GM23338 (cell line): ENCODE results near the gene ADGRB3. TPM values are rescaled to one million over a fixed set of nuclear protein-coding genes. Genes with fewer than 3 reads are reported as not detected.

Source experiments
- ATAC-seq: fragments of 200-7000 bp; cut with Tn5 transposase; 3 replicates; pipeline ENCODE4 v1.9.1; 2020
- DNase-seq: peaks from one replicate; pipeline ENCODE4 v3.0.0-alpha.2; 2015; ENCODE audit warnings: low spot score
- H2AFZ ChIP-seq: fragments of 200-600 bp; sonication (generic); 2 replicates; pipeline ENCODE4 v1.8.0; 2016; ENCODE audit warnings: antibody characterized with exemption, mild to moderate bottlenecking, moderate library complexity
- H3F3A ChIP-seq: fragments of 200-600 bp; sonication (generic); replicated peaks from 2 replicates; pipeline ENCODE4 v1.8.0; 2017; ENCODE audit warnings: antibody characterized with exemption, mixed run types, low read depth
- H3K27ac ChIP-seq: fragments of 200-600 bp; sonication (generic); 2 replicates; pipeline ENCODE4 v1.6.1; 2016; ENCODE audit warnings: low read depth
- H3K27me3 ChIP-seq: fragments of 200-600 bp; sonication (generic); 2 replicates; pipeline ENCODE4 v1.8.0; 2016; ENCODE audit warnings: mild to moderate bottlenecking, mixed run types, moderate library complexity; ENCODE audit not compliant: insufficient read depth
- H3K36me3 ChIP-seq: fragments of 200-600 bp; sonication (generic); 2 replicates; pipeline ENCODE4 v1.8.0; 2016; ENCODE audit warnings: mild to moderate bottlenecking; ENCODE audit not compliant: insufficient read depth
- H3K4me1 ChIP-seq: fragments of 200-600 bp; sonication (generic); 2 replicates; pipeline ENCODE4 v1.8.0; 2016; ENCODE audit warnings: mild to moderate bottlenecking, moderate library complexity; ENCODE audit not compliant: insufficient read depth
- H3K4me2 ChIP-seq: fragments of 200-600 bp; sonication (generic); 2 replicates; pipeline ENCODE4 v1.7.1; 2017; ENCODE audit warnings: mixed run types
- H3K4me3 ChIP-seq: fragments of 200-600 bp; sonication (generic); 2 replicates; pipeline ENCODE4 v1.6.1; 2016; ENCODE audit warnings: mixed run types
- H3K79me2 ChIP-seq: fragments of 200-600 bp; sonication (generic); replicated peaks from 2 replicates; pipeline ENCODE4 v1.8.0; 2017; ENCODE audit warnings: mild to moderate bottlenecking; ENCODE audit not compliant: insufficient read depth
- H3K9me2 ChIP-seq: fragments of 200-600 bp; sonication (generic); 2 replicates; pipeline ENCODE4 v1.8.0; 2017; ENCODE audit not compliant: insufficient read depth
- H4K20me1 ChIP-seq: fragments of 200-600 bp; sonication (generic); replicated peaks from 2 replicates; pipeline ENCODE4 v1.8.0; 2017; ENCODE audit warnings: mild to moderate bottlenecking; ENCODE audit not compliant: insufficient read depth
- H3K27ac Mint-ChIP-seq: 2 replicates; pipeline ENCODE4 v1.8.0; 2020; ENCODE audit warnings: inconsistent platforms, mild to moderate bottlenecking, moderate library complexity, mixed read lengths
- H3K27me3 Mint-ChIP-seq: 3 replicates; pipeline ENCODE4 v1.8.0; 2022; ENCODE audit warnings: low read depth, mild to moderate bottlenecking, moderate library complexity, mixed read lengths, inconsistent platforms; ENCODE audit not compliant: insufficient read depth, poor library complexity
- H3K36me3 Mint-ChIP-seq: 3 replicates; pipeline ENCODE4 v1.8.0; 2021; ENCODE audit warnings: low read depth, mild to moderate bottlenecking, inconsistent platforms, moderate library complexity, mixed read lengths
- H3K4me1 Mint-ChIP-seq: 3 replicates; pipeline ENCODE4 v1.8.0; 2020; ENCODE audit warnings: mild to moderate bottlenecking, inconsistent platforms, mixed read lengths
- H3K4me3 Mint-ChIP-seq: 3 replicates; pipeline ENCODE4 v1.8.0; 2021; ENCODE audit warnings: moderate library complexity, mild to moderate bottlenecking, inconsistent platforms, mixed read lengths
- H3K9me3 Mint-ChIP-seq: 3 replicates; pipeline ENCODE4 v1.8.0; 2020; ENCODE audit warnings: moderate library complexity, mild to moderate bottlenecking, inconsistent platforms, mixed read lengths
- CREB1 ChIP-seq: fragments of 250-450 bp; sonication (Bioruptor Pico); IDR thresholded peaks from 2 replicates; pipeline ENCODE4 v1.5.0; 2020; ENCODE audit warnings: low read depth, mild to moderate bottlenecking, moderate library complexity
- EZH2 ChIP-seq: fragments of 200-600 bp; sonication (generic); IDR thresholded peaks from one replicate; pipeline ENCODE4 v1.8.0; 2017; ENCODE audit warnings: antibody characterized with exemption, mild to moderate bottlenecking, low read depth; ENCODE audit not compliant: unreplicated experiment
- EZH2phosphoT487 ChIP-seq: fragments of 200-600 bp; sonication (generic); IDR thresholded peaks from one replicate; pipeline ENCODE4 v1.8.1; 2018; ENCODE audit warnings: antibody characterized with exemption; ENCODE audit not compliant: unreplicated experiment
- POLR2AphosphoS5 ChIP-seq: IDR thresholded peaks from 2 replicates; pipeline ENCODE4 v1.6.1; 2016; ENCODE audit warnings: antibody characterized with exemption, low read depth
- ZNF114 ChIP-seq: fragments of 250-450 bp; sonication (Bioruptor Pico); IDR thresholded peaks from 2 replicates; pipeline ENCODE4 v1.5.0; 2020; ENCODE audit warnings: mild to moderate bottlenecking, moderate library complexity
- ZNF331 ChIP-seq: fragments of 250-450 bp; sonication (Bioruptor Pico); IDR thresholded peaks from 2 replicates; pipeline ENCODE4 v1.5.0; 2020; ENCODE audit warnings: low read depth, mild to moderate bottlenecking, moderate library complexity
- polyA plus RNA-seq: library from polyadenylated mRNA; unstranded; fragments of >200 nt; fragmentation: Nextera tagmentation; extraction: Ambion mirVana; gene quantifications from 2 replicates; pipeline ENCODE4 v1.2.1, GENCODE V29; 2016
- total RNA-seq: library from RNA; depleted of rRNA; stranded (reverse); fragments of >200 nt; shearing (Covaris generic); gene quantifications from 2 replicates; pipeline ENCODE4 v1.2.3, GENCODE V29; 2014
- TF ChIP-seq, protein P1 (sequence below): fragments of 250-450 bp; sonication (Bioruptor Pico); IDR thresholded peaks from 2 replicates; pipeline ENCODE4 v1.5.0; 2020; ENCODE audit warnings: mild to moderate bottlenecking, moderate library complexity
- TF ChIP-seq, protein P2 (sequence below), 2 experiments: fragments of 200-600 bp in 1 of 2; sonication (generic) in 1 of 2; conservative IDR thresholded peaks; 2 replicates each; pipeline versions ENCODE4 v1.5.1 to v1.6.1; 2016 to 2017; ENCODE audit warnings: antibody characterized with exemption in 2 of 2, low read depth in 2 of 2, mild to moderate bottlenecking in 2 of 2, moderate library complexity in 1 of 2
- TF ChIP-seq, protein P3 (sequence below): IDR thresholded peaks from 2 replicates; pipeline ENCODE4 v1.6.1; 2016; ENCODE audit warnings: antibody characterized with exemption

ADGRB3 gene
- total and polyA plus RNA-seq, 2 experiments from 2014 or later, result 0.92 to 4.0 TPM

DNA sequence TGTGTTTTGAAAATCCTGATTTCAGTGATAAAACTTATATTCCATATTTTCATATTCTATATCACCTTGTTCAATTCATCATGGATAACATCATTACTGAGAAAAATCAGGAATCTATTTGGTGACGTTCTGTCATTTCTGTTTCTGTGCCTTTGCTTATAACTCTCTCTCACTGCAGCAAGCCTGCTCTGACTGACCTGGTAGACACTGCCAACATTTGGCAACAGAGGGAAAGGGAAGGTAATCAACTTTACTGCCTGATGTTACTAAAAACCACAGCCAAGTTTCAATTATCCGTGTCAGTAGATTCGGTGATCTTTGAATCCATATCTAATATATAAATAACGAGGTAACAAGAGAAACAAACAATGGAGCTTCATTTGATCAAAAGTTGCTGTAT is 659.8 kb downstream of the ADGRB3 start (continued):
- TF ChIP-seq, protein P1, sequence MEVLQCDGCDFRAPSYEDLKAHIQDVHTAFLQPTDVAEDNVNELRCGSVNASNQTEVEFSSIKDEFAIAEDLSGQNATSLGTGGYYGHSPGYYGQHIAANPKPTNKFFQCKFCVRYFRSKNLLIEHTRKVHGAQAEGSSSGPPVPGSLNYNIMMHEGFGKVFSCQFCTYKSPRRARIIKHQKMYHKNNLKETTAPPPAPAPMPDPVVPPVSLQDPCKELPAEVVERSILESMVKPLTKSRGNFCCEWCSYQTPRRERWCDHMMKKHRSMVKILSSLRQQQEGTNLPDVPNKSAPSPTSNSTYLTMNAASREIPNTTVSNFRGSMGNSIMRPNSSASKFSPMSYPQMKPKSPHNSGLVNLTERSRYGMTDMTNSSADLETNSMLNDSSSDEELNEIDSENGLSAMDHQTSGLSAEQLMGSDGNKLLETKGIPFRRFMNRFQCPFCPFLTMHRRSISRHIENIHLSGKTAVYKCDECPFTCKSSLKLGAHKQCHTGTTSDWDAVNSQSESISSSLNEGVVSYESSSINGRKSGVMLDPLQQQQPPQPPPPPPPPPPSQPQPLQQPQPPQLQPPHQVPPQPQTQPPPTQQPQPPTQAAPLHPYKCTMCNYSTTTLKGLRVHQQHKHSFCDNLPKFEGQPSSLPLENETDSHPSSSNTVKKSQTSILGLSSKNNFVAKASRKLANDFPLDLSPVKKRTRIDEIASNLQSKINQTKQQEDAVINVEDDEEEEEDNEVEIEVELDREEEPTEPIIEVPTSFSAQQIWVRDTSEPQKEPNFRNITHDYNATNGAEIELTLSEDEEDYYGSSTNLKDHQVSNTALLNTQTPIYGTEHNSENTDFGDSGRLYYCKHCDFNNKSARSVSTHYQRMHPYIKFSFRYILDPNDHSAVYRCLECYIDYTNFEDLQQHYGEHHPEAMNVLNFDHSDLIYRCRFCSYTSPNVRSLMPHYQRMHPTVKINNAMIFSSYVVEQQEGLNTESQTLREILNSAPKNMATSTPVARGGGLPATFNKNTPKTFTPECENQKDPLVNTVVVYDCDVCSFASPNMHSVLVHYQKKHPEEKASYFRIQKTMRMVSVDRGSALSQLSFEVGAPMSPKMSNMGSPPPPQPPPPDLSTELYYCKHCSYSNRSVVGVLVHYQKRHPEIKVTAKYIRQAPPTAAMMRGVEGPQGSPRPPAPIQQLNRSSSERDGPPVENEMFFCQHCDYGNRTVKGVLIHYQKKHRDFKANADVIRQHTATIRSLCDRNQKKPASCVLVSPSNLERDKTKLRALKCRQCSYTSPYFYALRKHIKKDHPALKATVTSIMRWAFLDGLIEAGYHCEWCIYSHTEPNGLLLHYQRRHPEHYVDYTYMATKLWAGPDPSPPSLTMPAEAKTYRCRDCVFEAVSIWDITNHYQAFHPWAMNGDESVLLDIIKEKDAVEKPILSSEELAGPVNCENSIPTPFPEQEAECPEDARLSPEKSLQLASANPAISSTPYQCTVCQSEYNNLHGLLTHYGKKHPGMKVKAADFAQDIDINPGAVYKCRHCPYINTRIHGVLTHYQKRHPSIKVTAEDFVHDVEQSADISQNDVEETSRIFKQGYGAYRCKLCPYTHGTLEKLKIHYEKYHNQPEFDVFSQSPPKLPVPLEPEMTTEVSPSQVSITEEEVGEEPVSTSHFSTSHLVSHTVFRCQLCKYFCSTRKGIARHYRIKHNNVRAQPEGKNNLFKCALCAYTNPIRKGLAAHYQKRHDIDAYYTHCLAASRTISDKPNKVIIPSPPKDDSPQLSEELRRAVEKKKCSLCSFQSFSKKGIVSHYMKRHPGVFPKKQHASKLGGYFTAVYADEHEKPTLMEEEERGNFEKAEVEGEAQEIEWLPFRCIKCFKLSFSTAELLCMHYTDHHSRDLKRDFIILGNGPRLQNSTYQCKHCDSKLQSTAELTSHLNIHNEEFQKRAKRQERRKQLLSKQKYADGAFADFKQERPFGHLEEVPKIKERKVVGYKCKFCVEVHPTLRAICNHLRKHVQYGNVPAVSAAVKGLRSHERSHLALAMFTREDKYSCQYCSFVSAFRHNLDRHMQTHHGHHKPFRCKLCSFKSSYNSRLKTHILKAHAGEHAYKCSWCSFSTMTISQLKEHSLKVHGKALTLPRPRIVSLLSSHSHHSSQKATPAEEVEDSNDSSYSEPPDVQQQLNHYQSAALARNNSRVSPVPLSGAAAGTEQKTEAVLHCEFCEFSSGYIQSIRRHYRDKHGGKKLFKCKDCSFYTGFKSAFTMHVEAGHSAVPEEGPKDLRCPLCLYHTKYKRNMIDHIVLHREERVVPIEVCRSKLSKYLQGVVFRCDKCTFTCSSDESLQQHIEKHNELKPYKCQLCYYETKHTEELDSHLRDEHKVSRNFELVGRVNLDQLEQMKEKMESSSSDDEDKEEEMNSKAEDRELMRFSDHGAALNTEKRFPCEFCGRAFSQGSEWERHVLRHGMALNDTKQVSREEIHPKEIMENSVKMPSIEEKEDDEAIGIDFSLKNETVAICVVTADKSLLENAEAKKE, result no peak
- TF ChIP-seq CREB1 (CRISPR knock-in tag) (no peak), EZH2phosphoT487 (no peak)

DNA sequence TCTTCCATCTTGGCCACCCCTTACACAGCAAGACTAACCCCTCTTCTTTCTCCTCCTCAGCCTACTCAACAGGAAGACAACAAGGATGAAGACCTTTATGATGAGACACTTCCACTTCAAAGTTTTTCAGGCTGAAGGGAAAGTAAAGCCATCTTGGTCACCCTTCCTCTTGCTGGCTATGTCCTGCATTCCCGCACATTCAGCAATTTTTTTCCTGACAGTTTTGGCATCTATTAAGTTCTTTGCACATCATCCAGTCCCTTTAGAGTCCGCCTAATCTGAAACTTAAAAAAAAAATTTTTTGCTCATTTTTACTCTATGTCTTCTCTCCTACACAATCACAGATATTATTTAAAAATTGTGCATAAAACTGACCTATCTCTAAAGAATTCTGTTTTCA is 668.3 kb downstream of the ADGRB3 start:
- no peaks in the 10 kb centered on the region for H3K9me3 Mint-ChIP-seq
- peaks cover 1% of the 10 kb centered on the region for H3K27me3 Mint-ChIP-seq
- no peaks in the 10 kb centered on the region for H3K36me3 ChIP-seq
- no peaks in the 10 kb centered on the region for H3K9me2 ChIP-seq
- H2AFZ ChIP-seq, result no peak overlapping the region
- no peak overlapping the region for H3K4me3 ChIP-seq
- H3K4me1 ChIP-seq, result no peaks in the 10 kb centered on the region
- no peak for ATAC-seq
- no peaks in the 10 kb centered on the region for H3K79me2 ChIP-seq
- H3K27ac ChIP-seq, result no peak overlapping the region
- H3K27me3 ChIP-seq, result no peaks in the 10 kb centered on the region
- H3F3A ChIP-seq, result no peaks in the 10 kb centered on the region
- no peak overlapping the region for H3K4me2 ChIP-seq
- H3K27ac Mint-ChIP-seq, result no peak overlapping the region
- no peaks in the 10 kb centered on the region for H4K20me1 ChIP-seq
- no peaks in the 10 kb centered on the region for H3K4me1 Mint-ChIP-seq
- no peak for DNase-seq
- H3K36me3 Mint-ChIP-seq, result no peaks in the 10 kb centered on the region
- no peak overlapping the region for H3K4me3 Mint-ChIP-seq
- no peak for TF ChIP-seq EZH2
- TF ChIP-seq, protein P2, sequence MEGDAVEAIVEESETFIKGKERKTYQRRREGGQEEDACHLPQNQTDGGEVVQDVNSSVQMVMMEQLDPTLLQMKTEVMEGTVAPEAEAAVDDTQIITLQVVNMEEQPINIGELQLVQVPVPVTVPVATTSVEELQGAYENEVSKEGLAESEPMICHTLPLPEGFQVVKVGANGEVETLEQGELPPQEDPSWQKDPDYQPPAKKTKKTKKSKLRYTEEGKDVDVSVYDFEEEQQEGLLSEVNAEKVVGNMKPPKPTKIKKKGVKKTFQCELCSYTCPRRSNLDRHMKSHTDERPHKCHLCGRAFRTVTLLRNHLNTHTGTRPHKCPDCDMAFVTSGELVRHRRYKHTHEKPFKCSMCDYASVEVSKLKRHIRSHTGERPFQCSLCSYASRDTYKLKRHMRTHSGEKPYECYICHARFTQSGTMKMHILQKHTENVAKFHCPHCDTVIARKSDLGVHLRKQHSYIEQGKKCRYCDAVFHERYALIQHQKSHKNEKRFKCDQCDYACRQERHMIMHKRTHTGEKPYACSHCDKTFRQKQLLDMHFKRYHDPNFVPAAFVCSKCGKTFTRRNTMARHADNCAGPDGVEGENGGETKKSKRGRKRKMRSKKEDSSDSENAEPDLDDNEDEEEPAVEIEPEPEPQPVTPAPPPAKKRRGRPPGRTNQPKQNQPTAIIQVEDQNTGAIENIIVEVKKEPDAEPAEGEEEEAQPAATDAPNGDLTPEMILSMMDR (conservative IDR thresholded peaks at IDR 0.05; ENCODE audit: low read depth in 2 of 2), result no peak
- no peak for TF ChIP-seq POLR2AphosphoS5
- TF ChIP-seq ZNF331 (CRISPR knock-in tag), result no peak
- TF ChIP-seq, protein P3, sequence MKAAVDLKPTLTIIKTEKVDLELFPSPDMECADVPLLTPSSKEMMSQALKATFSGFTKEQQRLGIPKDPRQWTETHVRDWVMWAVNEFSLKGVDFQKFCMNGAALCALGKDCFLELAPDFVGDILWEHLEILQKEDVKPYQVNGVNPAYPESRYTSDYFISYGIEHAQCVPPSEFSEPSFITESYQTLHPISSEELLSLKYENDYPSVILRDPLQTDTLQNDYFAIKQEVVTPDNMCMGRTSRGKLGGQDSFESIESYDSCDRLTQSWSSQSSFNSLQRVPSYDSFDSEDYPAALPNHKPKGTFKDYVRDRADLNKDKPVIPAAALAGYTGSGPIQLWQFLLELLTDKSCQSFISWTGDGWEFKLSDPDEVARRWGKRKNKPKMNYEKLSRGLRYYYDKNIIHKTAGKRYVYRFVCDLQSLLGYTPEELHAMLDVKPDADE, result no peak
- no peak for TF ChIP-seq ZNF114 (CRISPR knock-in tag)
